ENCODE results near the gene ISOC1. TPM values are rescaled to one million over a fixed set of nuclear protein-coding genes. Genes with fewer than 3 reads are reported as not detected.

Gene ISOC1
- total RNA-seq, 1 experiment from 2014 or later, result 33.3 TPM

DNA sequence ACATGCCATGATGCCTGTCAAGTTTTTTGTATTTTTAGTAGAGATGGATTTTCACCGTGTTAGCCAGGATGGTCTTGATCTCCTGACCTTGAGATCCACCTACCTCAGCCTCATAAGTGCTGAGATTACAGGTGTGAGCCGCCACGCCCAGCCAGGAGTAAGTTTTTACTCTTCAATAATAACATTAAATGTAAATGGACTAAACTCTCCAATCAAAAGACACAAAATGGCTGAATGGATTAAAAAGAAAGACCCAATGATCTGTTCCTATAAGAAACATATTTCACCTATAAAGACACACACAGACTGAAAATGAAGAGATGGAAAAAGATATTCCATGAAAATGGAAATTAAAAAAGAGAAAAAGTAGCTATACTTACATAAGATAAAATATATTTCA, 37.2 kb upstream of the ISOC1 start:
- Mint-ChIP-seq H3K27ac (ENCODE audit: unreplicated experiment) (no peak overlapping the region), H3K4me3 (ENCODE audit: unreplicated experiment) (no peak overlapping the region), H3K27me3 (ENCODE audit: insufficient read depth, unreplicated experiment) (peaks cover 6% of the 10 kb centered on the region), H3K4me1 (ENCODE audit: low read depth, unreplicated experiment) (no peaks in the 10 kb centered on the region), H3K36me3 (ENCODE audit: insufficient read depth, unreplicated experiment) (no peaks in the 10 kb centered on the region), H3K9me3 (ENCODE audit: unreplicated experiment) (peaks cover 26% of the 10 kb centered on the region)
- no peak overlapping the region for H3K4me3 ChIP-seq (ENCODE audit: low read depth, low read length)
- TF ChIP-seq, protein P1, sequence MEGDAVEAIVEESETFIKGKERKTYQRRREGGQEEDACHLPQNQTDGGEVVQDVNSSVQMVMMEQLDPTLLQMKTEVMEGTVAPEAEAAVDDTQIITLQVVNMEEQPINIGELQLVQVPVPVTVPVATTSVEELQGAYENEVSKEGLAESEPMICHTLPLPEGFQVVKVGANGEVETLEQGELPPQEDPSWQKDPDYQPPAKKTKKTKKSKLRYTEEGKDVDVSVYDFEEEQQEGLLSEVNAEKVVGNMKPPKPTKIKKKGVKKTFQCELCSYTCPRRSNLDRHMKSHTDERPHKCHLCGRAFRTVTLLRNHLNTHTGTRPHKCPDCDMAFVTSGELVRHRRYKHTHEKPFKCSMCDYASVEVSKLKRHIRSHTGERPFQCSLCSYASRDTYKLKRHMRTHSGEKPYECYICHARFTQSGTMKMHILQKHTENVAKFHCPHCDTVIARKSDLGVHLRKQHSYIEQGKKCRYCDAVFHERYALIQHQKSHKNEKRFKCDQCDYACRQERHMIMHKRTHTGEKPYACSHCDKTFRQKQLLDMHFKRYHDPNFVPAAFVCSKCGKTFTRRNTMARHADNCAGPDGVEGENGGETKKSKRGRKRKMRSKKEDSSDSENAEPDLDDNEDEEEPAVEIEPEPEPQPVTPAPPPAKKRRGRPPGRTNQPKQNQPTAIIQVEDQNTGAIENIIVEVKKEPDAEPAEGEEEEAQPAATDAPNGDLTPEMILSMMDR (IDR thresholded peaks at IDR 0.05; ENCODE audit: insufficient read depth in 1 of 2, low read depth in 1 of 2, low read length in 1 of 2, severe bottlenecking in 1 of 2, unreplicated experiment in 1 of 2), result no peak
- CTCF ChIA-PET, result no interaction called here
- no peaks in the 10 kb centered on the region for H3K4me1 ChIP-seq
- DNase-seq, result no peak
- H3K27me3 ChIP-seq (replicated peaks; ENCODE audit: control insufficient read depth, insufficient read depth, low read length), result no peaks in the 10 kb centered on the region
- BruUV-seq (replicated peaks), result no TSS peak
- peaks cover 5% of the 10 kb centered on the region; the same call in 1 of the 2 replicates for H3K9me3 ChIP-seq
- POLR2A ChIA-PET, result no interaction called here
- intact Hi-C loops (cut with micrococcal nuclease; ENCODE audit: unreplicated experiment), result no loop called here
- no peaks in the 10 kb centered on the region for H3K36me3 ChIP-seq (ENCODE audit: control insufficient read depth, insufficient read depth, low read length)

DNA sequence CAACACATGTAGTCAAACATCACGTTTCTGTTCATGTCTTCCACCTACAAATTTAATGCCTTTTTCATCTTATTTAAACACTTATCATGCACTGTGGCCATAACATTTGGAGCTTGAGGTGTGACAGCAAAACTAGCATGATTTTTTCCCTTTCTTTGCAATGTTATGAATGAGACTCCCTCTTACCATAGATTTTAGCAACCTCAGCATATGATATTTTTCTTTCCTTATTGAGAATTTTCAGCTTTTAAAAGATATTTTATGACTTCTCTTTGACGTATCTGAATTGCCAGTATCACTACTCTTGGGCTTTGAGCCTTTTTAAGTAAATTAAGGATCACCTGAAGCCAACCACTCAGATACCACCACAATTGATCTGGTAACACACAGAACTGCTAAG, 32.7 kb upstream of the ISOC1 start:
- H3K9me3 Mint-ChIP-seq (ENCODE audit: unreplicated experiment), result peaks cover 19% of the 10 kb centered on the region
- no peaks in the 10 kb centered on the region for H3K36me3 ChIP-seq (ENCODE audit: control insufficient read depth, insufficient read depth, low read length)
- TF ChIP-seq, protein P1 (IDR thresholded peaks at IDR 0.05; ENCODE audit: insufficient read depth in 1 of 2, low read depth in 1 of 2, low read length in 1 of 2, severe bottlenecking in 1 of 2, unreplicated experiment in 1 of 2), result no peak
- peaks cover 12% of the 10 kb centered on the region for H3K27me3 Mint-ChIP-seq (ENCODE audit: insufficient read depth, unreplicated experiment)
- BruUV-seq (replicated peaks), result no TSS peak
- ChIA-PET POLR2A (no interaction called here), CTCF (no interaction called here)
- no peaks in the 10 kb centered on the region for H3K27me3 ChIP-seq (replicated peaks; ENCODE audit: control insufficient read depth, insufficient read depth, low read length)
- peaks cover 5% of the 10 kb centered on the region; the same call in 1 of the 2 replicates for H3K9me3 ChIP-seq
- H3K36me3 Mint-ChIP-seq (ENCODE audit: insufficient read depth, unreplicated experiment), result no peaks in the 10 kb centered on the region
- H3K4me1 Mint-ChIP-seq (ENCODE audit: low read depth, unreplicated experiment), result no peaks in the 10 kb centered on the region
- H3K4me3 Mint-ChIP-seq (ENCODE audit: unreplicated experiment), result no peak overlapping the region
- H3K4me1 ChIP-seq, result no peaks in the 10 kb centered on the region
- no peak overlapping the region for H3K27ac Mint-ChIP-seq (ENCODE audit: unreplicated experiment)
- no peak overlapping the region for H3K4me3 ChIP-seq (ENCODE audit: low read depth, low read length)
- no peak for DNase-seq
- intact Hi-C loops (cut with micrococcal nuclease; ENCODE audit: unreplicated experiment), result no loop called here

DNA sequence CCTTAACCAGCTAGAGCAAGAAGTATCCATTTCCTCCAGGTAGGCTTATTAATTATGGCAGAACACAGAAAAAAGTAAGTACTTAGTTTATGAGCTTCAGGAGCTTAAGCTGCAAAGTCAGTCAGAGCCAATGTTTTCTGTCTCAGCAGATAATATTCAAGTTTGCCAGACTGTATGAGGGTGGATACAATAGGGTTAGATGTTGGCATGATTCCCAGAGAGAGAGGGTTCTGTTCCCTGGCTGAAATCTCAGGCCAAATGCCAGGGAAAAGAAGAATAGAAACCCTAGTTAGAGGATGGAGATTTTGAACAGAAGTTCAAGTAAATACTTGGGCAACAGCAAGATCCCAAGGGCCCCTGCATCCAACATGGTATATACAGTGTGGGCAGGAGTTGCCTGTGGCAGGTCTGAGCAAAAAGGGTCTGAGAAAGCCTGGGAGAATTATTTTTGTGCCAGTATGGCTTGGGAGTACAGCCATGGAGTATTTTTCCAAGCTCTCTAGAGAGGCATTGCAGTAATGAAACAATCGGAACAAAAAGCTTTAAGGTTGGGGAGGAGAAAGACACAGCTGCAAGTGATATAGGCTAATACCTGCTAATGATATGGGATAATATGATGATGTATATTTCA, 31.0 kb upstream of the ISOC1 start:
- Mint-ChIP-seq H3K27ac (ENCODE audit: unreplicated experiment) (no peak overlapping the region), H3K36me3 (ENCODE audit: insufficient read depth, unreplicated experiment) (no peaks in the 10 kb centered on the region), H3K9me3 (ENCODE audit: unreplicated experiment) (peaks cover 1% of the 10 kb centered on the region), H3K4me1 (ENCODE audit: low read depth, unreplicated experiment) (no peaks in the 10 kb centered on the region), H3K4me3 (ENCODE audit: unreplicated experiment) (no peak overlapping the region), H3K27me3 (ENCODE audit: insufficient read depth, unreplicated experiment) (peaks cover 12% of the 10 kb centered on the region)
- DNase-seq, result no peak
- no peaks in the 10 kb centered on the region for H3K36me3 ChIP-seq (ENCODE audit: control insufficient read depth, insufficient read depth, low read length)
- no peaks in the 10 kb centered on the region for H3K9me3 ChIP-seq
- CTCF ChIA-PET, result no interaction called here
- no TSS peak for BruUV-seq (replicated peaks)
- H3K4me1 ChIP-seq, result no peaks in the 10 kb centered on the region
- TF ChIP-seq, protein P1 (IDR thresholded peaks at IDR 0.05; ENCODE audit: insufficient read depth in 1 of 2, low read depth in 1 of 2, low read length in 1 of 2, severe bottlenecking in 1 of 2, unreplicated experiment in 1 of 2), result no peak
- H3K27me3 ChIP-seq (replicated peaks; ENCODE audit: control insufficient read depth, insufficient read depth, low read length), result no peaks in the 10 kb centered on the region
- H3K4me3 ChIP-seq (ENCODE audit: low read depth, low read length), result no peak overlapping the region
- POLR2A ChIA-PET, result no interaction called here
- intact Hi-C loops (cut with micrococcal nuclease; ENCODE audit: unreplicated experiment), result no loop called here
